ENCODE results near the gene DNM3.

DNA sequence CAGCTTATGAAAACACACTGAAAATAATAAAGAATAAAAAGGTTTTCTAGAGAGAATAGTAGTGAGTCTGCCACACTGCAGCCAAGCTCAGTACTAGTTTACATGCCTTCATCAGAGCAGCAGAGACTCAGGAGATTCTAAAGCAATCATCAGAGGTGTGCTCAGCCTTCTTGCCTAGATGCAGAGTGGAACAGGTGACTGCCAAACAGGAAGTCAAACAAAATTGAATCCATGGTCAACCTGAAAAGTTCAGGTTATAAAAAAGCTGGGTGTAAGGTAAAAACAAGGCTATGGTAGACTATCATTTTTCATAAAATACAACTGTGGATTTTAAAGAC lies 413.9 kb downstream of the DNM3 start:
- TF ChIP-seq EZH2 (IDR thresholded peaks at IDR 0.05; ENCODE audit: insufficient read depth, poor library complexity, severe bottlenecking), result no peak
- TF ChIP-seq EZH2phosphoT487 (IDR thresholded peaks at IDR 0.05; ENCODE audit: insufficient read depth, low read depth), result no peak

All from GM23248 (cell line).